HUES6 (cell line): ENCODE measurements around the gene USB1.

ENCODE experiments used
- H3K27ac ChIP-seq: 2 replicates; pipeline ENCODE4 v1.7.0; 2013; ENCODE audit warnings: low read depth, mild to moderate bottlenecking, low read length, inconsistent platforms
- H3K27me3 ChIP-seq: 2 replicates; pipeline ENCODE4 v1.6.1; 2013; ENCODE audit warnings: low read length; ENCODE audit not compliant: control insufficient read depth, insufficient read depth
- H3K36me3 ChIP-seq: 2 replicates; pipeline ENCODE4 v1.6.1; 2013; ENCODE audit warnings: low read length; ENCODE audit not compliant: control insufficient read depth, insufficient read depth
- H3K4me1 ChIP-seq: 2 replicates; pipeline ENCODE4 v1.6.1; 2013; ENCODE audit warnings: low read length; ENCODE audit not compliant: control insufficient read depth, insufficient read depth
- H3K4me3 ChIP-seq: 2 replicates; pipeline ENCODE4 v1.5.1; 2013; ENCODE audit warnings: low read depth, low read length
- H3K9ac ChIP-seq: one replicate; pipeline ENCODE4 v1.6.1; 2013; ENCODE audit warnings: mild to moderate bottlenecking, low read length
- H3K9me3 ChIP-seq: 2 replicates; pipeline ENCODE4 v1.6.1; 2013; ENCODE audit warnings: low read depth, low read length; ENCODE audit not compliant: control insufficient read depth, insufficient read depth

Gene USB1

DNA sequence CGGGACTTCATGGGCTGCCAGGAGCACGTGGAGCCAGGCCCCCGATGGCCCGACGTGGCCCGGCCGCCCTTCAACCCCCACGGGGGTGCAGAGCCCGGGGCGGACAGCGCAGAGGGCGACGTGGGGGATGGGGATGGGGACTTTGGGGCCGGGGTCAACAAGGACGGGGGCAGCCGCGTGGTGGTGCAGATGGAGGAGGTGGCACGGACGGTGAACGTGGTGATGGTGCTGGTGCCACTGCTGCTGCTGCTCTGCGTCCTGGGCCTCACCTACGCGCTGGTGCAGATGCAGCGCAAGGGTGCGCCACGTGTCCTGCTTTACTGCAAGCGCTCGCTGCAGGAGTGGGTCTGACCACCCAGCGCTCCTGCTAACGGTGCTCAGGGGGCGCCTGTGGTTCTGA lies 43.9 kb downstream of the USB1 start:
- H3K36me3 ChIP-seq, result peaks cover 49% of the 10 kb centered on the region
- no peak overlapping the region for H3K4me3 ChIP-seq
- no peak overlapping the region for H3K27ac ChIP-seq
- no peaks in the 10 kb centered on the region for H3K9me3 ChIP-seq
- H3K9ac ChIP-seq, result no peak overlapping the region
- peaks cover 19% of the 10 kb centered on the region for H3K4me1 ChIP-seq
- H3K27me3 ChIP-seq, result no peaks in the 10 kb centered on the region

GRCh38 chr16:58046054-58046881 lies 45.1 kb downstream of the USB1 start:
- H3K4me1 ChIP-seq, result peaks cover 19% of the 10 kb centered on the region
- no peak overlapping the region for H3K4me3 ChIP-seq
- no peak overlapping the region for H3K27ac ChIP-seq
- H3K27me3 ChIP-seq, result no peaks in the 10 kb centered on the region
- H3K36me3 ChIP-seq, result peaks cover 38% of the 10 kb centered on the region
- no peaks in the 10 kb centered on the region for H3K9me3 ChIP-seq
- H3K9ac ChIP-seq, result no peak overlapping the region

- Histone ChIP-seq H3K27me3 (no peaks in the 10 kb centered on the region), H3K36me3 (peaks cover 32% of the 10 kb centered on the region), H3K27ac (no peak overlapping the region), H3K9ac (no peak overlapping the region), H3K4me3 (no peak overlapping the region), H3K9me3 (no peaks in the 10 kb centered on the region), H3K4me1 (peaks cover 19% of the 10 kb centered on the region)
These were observed 45.7 kb downstream of the USB1 start for GRCh38 chr16:58046936-58047335.

GRCh38 chr16:58047557-58048348 lies 46.5 kb downstream of the USB1 start:
- Histone ChIP-seq H3K27me3 (no peaks in the 10 kb centered on the region), H3K9me3 (no peaks in the 10 kb centered on the region), H3K36me3 (peaks cover 24% of the 10 kb centered on the region), H3K27ac (peak overlapping the region; percentile 75), H3K4me1 (peaks cover 19% of the 10 kb centered on the region), H3K4me3 (no peak overlapping the region), H3K9ac (no peak overlapping the region)

- Histone ChIP-seq H3K27me3 (no peaks in the 10 kb centered on the region), H3K4me3 (no peak overlapping the region), H3K9me3 (no peaks in the 10 kb centered on the region), H3K4me1 (peaks cover 19% of the 10 kb centered on the region), H3K36me3 (peaks cover 15% of the 10 kb centered on the region), H3K9ac (no peak overlapping the region), H3K27ac (no peak overlapping the region)
These were observed 47.5 kb downstream of the USB1 start for GRCh38 chr16:58048494-58049231.

- Histone ChIP-seq H3K27ac (no peak overlapping the region), H3K4me1 (peaks cover 19% of the 10 kb centered on the region), H3K9me3 (no peaks in the 10 kb centered on the region), H3K27me3 (no peaks in the 10 kb centered on the region), H3K36me3 (peaks cover 8% of the 10 kb centered on the region), H3K4me3 (no peak overlapping the region), H3K9ac (no peak overlapping the region)
These were observed 48.3 kb downstream of the USB1 start for GRCh38 chr16:58049232-58050185.

- Histone ChIP-seq H3K27me3 (no peaks in the 10 kb centered on the region), H3K4me3 (no peak overlapping the region), H3K27ac (no peak overlapping the region), H3K36me3 (0 out of 2 replicates have a peak, but pooled peaks cover 2% of the 10 kb centered on the region), H3K9me3 (no peaks in the 10 kb centered on the region), H3K9ac (no peak overlapping the region), H3K4me1 (peaks cover 17% of the 10 kb centered on the region)
These were observed 50.1 kb downstream of the USB1 start for GRCh38 chr16:58051296-58051695.

DNA sequence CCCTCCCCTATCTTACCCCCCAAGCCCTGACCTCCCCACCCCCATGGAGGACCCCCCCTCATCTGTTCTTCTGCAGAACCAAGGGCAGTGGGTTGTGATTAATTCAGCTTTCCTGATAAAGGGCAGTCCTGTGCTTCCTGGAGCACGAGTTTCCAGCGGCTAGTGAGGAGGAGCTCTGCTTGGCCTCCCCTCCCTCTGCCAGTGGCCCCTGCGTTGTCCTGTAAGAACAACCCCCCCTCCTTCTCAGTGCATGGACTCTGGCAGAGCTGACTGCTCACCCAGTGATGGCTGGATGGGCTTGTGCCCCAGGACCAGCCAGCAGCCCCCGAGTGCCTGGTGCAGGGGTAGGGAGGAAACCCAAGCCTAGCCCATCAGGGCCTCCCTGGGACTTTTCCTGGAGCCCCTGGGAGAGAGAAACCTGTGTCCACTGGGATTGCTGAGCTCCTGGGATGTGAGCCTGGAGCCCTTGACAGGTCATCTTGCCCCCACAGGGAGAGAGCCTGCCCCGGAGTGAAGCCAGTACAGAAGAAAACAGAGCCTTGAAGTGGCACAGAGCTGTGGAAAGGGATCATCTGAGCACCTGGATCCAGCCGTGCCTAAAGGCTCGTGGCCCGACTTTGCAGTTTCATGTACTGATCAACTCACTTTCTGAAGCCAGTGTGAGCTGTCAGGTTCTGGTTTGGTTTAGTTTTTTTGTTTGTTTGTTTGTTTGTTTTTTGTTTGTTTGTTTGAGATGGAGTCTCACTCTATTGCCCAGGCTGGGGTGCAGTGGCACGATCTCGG lies 50.8 kb downstream of the USB1 start:
- H3K36me3 ChIP-seq, result no peaks in the 10 kb centered on the region
- no peak overlapping the region for H3K27ac ChIP-seq
- no peak overlapping the region for H3K9ac ChIP-seq

DNA sequence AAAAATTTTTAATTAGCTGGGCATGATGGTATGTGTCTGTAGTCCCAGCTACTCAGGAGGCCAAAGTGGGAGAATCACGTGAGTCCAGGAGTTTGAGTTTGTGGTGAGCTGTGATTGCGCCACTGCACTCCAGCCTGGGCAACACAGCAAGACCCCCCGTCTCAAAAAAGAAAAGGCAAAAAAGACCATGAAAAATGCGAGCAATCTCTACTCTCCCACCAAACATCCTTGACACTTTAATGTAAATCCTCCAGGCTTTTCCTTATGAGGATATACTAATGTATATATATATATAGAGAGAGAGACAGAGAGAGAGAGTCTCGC lies 52.4 kb downstream of the USB1 start:
- H3K27ac ChIP-seq, result no peak overlapping the region
- H3K9me3 ChIP-seq, result no peaks in the 10 kb centered on the region
- H3K4me1 ChIP-seq, result no peaks in the 10 kb centered on the region
- H3K9ac ChIP-seq, result no peak overlapping the region
- H3K27me3 ChIP-seq, result no peaks in the 10 kb centered on the region
- no peaks in the 10 kb centered on the region for H3K36me3 ChIP-seq
- no peak overlapping the region for H3K4me3 ChIP-seq

More for the DNA sequence above, 50.8 kb downstream of the USB1 start:
- no peaks in the 10 kb centered on the region for H3K27me3 ChIP-seq
- peaks cover 10% of the 10 kb centered on the region for H3K4me1 ChIP-seq
- no peaks in the 10 kb centered on the region for H3K9me3 ChIP-seq
- no peak overlapping the region for H3K4me3 ChIP-seq

DNA sequence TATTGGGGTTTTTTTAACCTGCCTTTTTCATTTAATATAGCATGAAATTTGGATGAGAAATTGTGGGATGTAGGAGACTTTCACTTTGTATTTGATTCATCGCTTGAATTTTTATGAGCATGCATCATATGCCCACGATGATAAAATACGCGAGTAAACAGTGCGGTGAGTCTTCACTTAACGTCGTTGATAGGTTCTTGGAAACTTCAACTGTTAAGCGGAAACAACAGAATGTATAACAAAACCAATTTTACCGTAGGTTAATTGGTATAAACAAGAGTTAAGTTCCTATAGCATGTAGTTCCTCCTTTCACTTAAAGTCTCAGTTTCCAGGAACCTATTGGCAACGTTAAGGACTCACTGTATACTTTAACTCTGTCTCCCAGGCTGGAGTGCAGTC lies 53.1 kb downstream of the USB1 start:
- H3K4me3 ChIP-seq, result no peak overlapping the region
- no peak overlapping the region for H3K9ac ChIP-seq
- no peaks in the 10 kb centered on the region for H3K27me3 ChIP-seq
- no peak overlapping the region for H3K27ac ChIP-seq
- H3K9me3 ChIP-seq, result no peaks in the 10 kb centered on the region
- H3K36me3 ChIP-seq, result no peaks in the 10 kb centered on the region
- no peaks in the 10 kb centered on the region for H3K4me1 ChIP-seq
